Measurements from ENCODE around the gene FAM227A.
"Not testable (repeated sequence)": the region's sequence is repeated elsewhere in the genome, so short reads cannot be mapped to it uniquely, and the experiment has no call there.

Gene FAM227A

DNA sequence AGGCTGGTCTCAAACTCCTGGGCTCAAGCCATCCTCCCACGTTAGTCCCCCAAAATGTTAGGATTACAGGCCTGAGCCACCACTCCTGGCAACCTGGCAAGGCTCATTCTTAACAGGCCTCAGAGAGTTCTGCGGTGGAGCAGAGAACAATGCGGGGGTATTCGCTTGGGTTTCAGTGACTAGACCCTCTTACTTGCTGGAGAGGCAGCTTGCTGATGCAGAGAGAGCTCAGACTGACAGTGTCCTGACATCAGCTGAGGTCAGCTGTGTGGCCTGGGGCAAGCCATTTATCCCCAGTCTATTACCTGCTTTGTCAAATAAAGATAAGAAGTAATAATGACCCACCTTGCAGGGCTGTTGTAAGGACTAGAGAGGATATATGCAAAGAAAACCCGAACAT, 46.0 kb downstream of the FAM227A start:
- DNase-seq: no peak

DNA sequence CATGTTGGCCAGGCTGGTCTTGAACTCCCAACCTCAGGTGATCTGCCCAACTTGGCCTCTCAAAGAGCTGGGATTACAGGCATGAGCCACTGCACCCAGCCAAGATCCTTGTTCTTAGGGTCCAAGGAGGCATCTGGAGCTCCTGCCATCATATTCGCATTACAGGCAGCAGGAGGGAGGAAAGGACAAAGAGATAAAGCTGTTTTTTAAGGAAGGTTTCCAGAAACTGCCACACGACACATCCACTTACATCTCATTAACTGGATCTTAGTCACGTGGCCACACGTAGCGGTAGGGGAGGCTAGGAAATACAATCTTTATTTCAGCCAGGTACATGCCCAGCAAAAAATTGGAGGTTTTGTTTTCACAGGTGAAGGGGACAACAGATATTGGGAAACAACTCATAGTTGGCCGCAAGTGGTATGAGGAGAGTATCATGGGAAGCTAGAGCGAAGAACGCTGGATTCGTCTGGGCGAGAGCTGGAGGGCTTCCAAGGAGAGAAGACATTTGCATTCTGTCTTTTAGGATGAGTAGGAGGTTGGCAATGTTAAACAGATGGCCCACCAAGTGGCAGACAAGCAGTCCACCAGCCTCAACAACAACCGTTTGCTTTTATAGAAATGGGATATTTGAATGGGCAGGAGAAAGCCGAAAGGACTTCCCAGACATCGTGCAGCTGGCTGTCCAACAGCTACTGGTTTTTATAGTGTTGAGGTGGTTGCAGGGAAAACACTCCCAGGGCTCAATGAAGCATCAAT, 47.0 kb downstream of the FAM227A start:
- no peak for DNase-seq

- DNase-seq: no peak
Measured at GRCh38 chr22:38607680-38608079, 48.5 kb downstream of the FAM227A start.

DNA sequence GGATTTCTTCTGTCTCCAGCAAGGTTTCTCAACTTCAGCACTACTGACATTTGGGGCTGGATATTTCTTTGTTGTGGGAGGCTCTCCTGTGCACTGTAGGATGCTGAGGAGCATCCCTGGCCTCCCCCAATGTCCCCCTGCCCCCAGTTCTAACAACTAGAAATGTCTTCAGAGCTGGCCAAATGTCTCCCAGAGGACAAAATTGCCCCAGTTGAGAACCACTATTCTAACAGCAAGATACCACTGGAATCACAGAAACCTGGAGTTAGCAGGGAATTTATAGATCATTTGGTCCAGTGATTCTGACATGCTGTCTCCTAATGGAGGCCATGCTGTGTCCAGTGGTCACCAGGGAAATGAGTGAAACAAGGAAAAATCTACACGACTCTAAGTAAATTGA, 54.0 kb downstream of the FAM227A start:
- no peak for DNase-seq

- DNase-seq: no peak
Measured at GRCh38 chr22:38601221-38601764, 54.9 kb downstream of the FAM227A start.

- no peak for DNase-seq
Measured at GRCh38 chr22:38599466-38599865, 56.7 kb downstream of the FAM227A start.

- not testable (repeated sequence) for DNase-seq
Measured at GRCh38 chr22:38582923-38583322, 73.3 kb downstream of the FAM227A start.

DNA sequence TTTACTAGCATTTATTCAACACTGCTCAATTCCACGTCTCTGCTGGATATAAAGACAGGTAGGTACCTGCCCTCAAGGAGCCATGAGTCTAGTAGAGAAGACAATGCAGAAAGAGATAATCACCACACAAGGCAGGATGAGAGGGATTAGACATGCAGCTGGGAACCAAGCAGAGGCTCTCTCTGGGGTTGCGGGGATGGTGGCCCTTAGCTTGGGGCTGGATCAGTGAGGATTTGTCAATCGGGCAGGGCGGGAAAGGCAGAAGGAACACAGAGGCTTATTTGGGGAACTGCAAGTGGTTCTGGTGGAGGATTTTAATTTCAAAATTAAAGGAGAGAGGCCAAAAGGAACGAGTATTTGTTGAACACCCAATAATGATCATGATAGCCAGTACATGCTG, 77.7 kb downstream of the FAM227A start:
- DNase-seq: no peak

GRCh38 chr22:38572065-38572464, 84.1 kb downstream of the FAM227A start:
- peak; percentile 7 for DNase-seq

- DNase-seq: peak; percentile 30
Measured at GRCh38 chr22:38570779-38571364, 85.3 kb downstream of the FAM227A start.

GRCh38 chr22:38569972-38570778, 86.0 kb downstream of the FAM227A start, which contains the start of gene DMC1:
TSS of gene DMC1 (minus strand) at chr22:38570183. CDS start at chr22:38568256, 1,927 bp downstream.
- peak; percentile 99 for DNase-seq

GRCh38 chr22:38569181-38569971, 86.8 kb downstream of the FAM227A start:
- DNase-seq: no peak

GRCh38 chr22:38567531-38568285, 88.5 kb downstream of the FAM227A start:
- no peak for DNase-seq

- DNase-seq: no peak
Measured at GRCh38 chr22:38566726-38567504, 89.3 kb downstream of the FAM227A start.

DNA sequence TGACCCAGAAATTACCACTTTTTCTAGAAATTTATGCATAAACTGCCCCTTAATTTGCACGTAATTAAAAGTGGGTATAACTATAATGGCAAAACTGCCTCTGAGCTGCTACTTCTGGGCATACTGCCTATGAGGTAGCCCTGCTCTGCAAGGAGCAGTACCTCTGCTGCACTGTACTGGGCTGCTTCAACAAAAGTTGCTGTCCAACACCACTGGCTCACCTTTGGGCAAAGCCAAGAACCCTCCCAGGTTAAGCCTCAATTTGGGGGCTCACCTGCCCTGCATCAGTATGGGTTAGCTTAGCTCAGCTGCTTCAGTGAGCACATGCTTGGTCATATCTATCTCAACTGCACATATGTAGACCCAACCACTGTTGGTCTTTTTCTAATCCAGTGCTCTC, 90.8 kb downstream of the FAM227A start:
- DNase-seq: no peak

DNA sequence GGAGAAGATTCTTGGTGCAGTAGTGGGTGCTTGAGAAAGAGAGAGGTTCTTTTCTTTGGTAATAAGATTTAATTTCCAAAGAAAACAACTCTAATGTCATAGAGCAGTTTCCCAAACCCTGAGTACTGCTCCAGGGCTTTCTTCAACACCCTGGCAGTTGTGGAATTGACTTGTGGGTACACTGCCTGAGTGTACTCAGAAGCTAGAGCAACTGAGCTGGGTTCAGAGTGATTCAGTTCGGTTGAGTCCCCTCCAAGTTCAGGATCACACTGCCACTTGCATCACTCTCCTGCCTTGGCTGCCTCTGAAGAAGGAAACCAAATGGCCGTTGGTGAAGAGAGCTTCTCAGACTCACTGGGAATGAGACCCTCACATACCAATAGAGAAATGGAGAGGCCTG, 91.5 kb downstream of the FAM227A start:
- DNase-seq: no peak

- DNase-seq: no peak
Measured at GRCh38 chr22:38554281-38554680, 101.9 kb downstream of the FAM227A start.

GRCh38 chr22:38549101-38549894, 106.9 kb downstream of the FAM227A start:
- DNase-seq: no peak

DNA sequence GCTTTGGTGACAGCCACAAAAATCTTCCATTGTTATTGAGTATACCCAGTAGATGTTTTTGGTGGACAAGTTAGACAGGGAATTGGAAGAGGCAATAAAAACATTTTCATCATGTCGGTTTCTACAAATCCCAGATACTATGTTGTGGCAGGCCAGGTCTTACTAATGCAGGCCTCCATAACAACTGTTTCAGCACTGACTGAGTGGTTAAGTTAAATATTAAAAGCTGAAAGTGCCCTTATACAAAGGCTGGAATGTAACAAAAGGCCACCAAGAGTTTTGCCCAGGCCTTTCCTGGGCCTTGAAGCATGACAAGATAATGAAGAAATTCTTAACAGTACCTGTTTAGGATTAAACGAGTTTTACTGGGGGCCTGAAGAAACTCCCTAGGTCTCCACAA, 115.5 kb downstream of the FAM227A start:
- no peak for DNase-seq
